ENCODE data around the gene SLC22A2. TPM values are rescaled to one million over a fixed set of nuclear protein-coding genes. Genes with fewer than 3 reads are reported as not detected.

SLC22A2 gene
- total RNA-seq, 1 experiment from 2014 or later = not detected

- DNase-seq = no peak
- Histone ChIP-seq H3K4me1 (no peaks in the 10 kb centered on the region), H3K36me3 (ENCODE audit: control insufficient read depth, insufficient read depth, low read length) (no peaks in the 10 kb centered on the region), H3K4me3 (ENCODE audit: low read depth, low read length) (no peak overlapping the region), H3K9me3 (peaks cover 17% of the 10 kb centered on the region; the same call in 1 of the 2 replicates), H3K27me3 (replicated peaks; ENCODE audit: control insufficient read depth, insufficient read depth, low read length) (no peaks in the 10 kb centered on the region)
- ChIA-PET CTCF (no interaction called here), POLR2A (no interaction called here)
- Mint-ChIP-seq H3K27ac (ENCODE audit: unreplicated experiment) (no peak overlapping the region), H3K27me3 (ENCODE audit: insufficient read depth, unreplicated experiment) (no peaks in the 10 kb centered on the region), H3K9me3 (ENCODE audit: unreplicated experiment) (peaks cover 20% of the 10 kb centered on the region), H3K4me3 (ENCODE audit: unreplicated experiment) (no peak overlapping the region), H3K36me3 (ENCODE audit: insufficient read depth, unreplicated experiment) (no peaks in the 10 kb centered on the region), H3K4me1 (ENCODE audit: low read depth, unreplicated experiment) (peaks cover 6% of the 10 kb centered on the region)
- TF ChIP-seq CTCF (IDR thresholded peaks at IDR 0.05; ENCODE audit: insufficient read depth in 1 of 2, low read depth in 1 of 2, low read length in 1 of 2, severe bottlenecking in 1 of 2, unreplicated experiment in 1 of 2) = no peak
- no TSS peak for BruUV-seq (replicated peaks)
- intact Hi-C loops (cut with micrococcal nuclease; ENCODE audit: unreplicated experiment) = no loop called here
Observed at GRCh38 chr6:160188773-160189172, 69.8 kb downstream of the SLC22A2 start.

DNA sequence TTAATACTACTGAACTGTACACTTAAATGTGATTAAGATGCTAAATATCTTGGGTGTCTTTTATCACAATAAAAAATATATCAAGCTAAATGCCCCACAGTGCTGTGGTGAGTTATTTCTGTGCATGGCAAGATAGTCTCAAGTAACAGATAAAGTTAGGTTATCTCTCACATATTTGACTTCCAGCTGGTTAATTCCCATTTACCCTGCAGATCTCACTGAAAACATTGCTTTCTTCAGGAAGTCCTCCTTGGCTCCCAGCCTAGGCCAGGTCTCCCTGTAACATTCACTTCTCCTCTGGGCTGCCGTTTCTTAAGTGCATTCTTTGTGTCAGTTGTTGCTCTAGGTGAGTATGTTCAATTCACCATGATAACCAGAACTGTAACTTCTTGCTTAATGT, 77.9 kb downstream of the SLC22A2 start:
- POLR2A ChIA-PET = no interaction called here
- DNase-seq = no peak
- Mint-ChIP-seq H3K27me3 (ENCODE audit: insufficient read depth, unreplicated experiment) (no peaks in the 10 kb centered on the region), H3K36me3 (ENCODE audit: insufficient read depth, unreplicated experiment) (no peaks in the 10 kb centered on the region), H3K9me3 (ENCODE audit: unreplicated experiment) (no peaks in the 10 kb centered on the region), H3K4me1 (ENCODE audit: low read depth, unreplicated experiment) (no peaks in the 10 kb centered on the region), H3K4me3 (ENCODE audit: unreplicated experiment) (no peak overlapping the region), H3K27ac (ENCODE audit: unreplicated experiment) (no peak overlapping the region)
- no TSS peak for BruUV-seq (replicated peaks)
- intact Hi-C loops (cut with micrococcal nuclease; ENCODE audit: unreplicated experiment) = no loop called here
- Histone ChIP-seq H3K4me1 (peaks cover 1% of the 10 kb centered on the region), H3K4me3 (ENCODE audit: low read depth, low read length) (no peak overlapping the region), H3K27me3 (replicated peaks; ENCODE audit: control insufficient read depth, insufficient read depth, low read length) (no peaks in the 10 kb centered on the region), H3K9me3 (no peaks in the 10 kb centered on the region), H3K36me3 (ENCODE audit: control insufficient read depth, insufficient read depth, low read length) (no peaks in the 10 kb centered on the region)
- TF ChIP-seq CTCF (IDR thresholded peaks at IDR 0.05; ENCODE audit: insufficient read depth in 1 of 2, low read depth in 1 of 2, low read length in 1 of 2, severe bottlenecking in 1 of 2, unreplicated experiment in 1 of 2) = no peak
- CTCF ChIA-PET = no interaction called here

DNA sequence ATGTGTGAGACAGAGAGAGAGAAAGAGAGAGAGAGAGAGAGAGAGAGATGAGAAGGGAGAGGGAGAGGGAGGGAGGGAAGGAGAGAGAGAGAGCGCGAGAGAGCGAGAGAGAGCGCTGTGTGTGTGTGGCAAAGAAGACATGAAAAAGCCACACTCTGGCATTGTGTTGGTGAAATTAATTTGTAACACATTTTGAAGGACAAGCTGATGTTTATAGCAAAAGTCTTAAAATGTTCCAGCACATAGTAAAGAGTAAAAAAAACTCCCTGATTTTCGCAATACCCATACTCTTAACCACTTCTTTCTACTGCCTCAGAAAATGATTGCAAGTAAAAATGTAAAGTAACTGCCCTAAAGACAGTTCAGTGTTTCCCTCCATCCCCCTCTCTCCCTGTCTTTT, 80.3 kb downstream of the SLC22A2 start:
- Mint-ChIP-seq H3K4me1 (ENCODE audit: low read depth, unreplicated experiment) (peaks cover 8% of the 10 kb centered on the region), H3K27ac (ENCODE audit: unreplicated experiment) (no peak overlapping the region), H3K27me3 (ENCODE audit: insufficient read depth, unreplicated experiment) (no peaks in the 10 kb centered on the region), H3K9me3 (ENCODE audit: unreplicated experiment) (no peaks in the 10 kb centered on the region), H3K4me3 (ENCODE audit: unreplicated experiment) (no peak overlapping the region), H3K36me3 (ENCODE audit: insufficient read depth, unreplicated experiment) (peaks cover 7% of the 10 kb centered on the region)
- H3K36me3 ChIP-seq (ENCODE audit: control insufficient read depth, insufficient read depth, low read length) = no peaks in the 10 kb centered on the region
- no peaks in the 10 kb centered on the region for H3K27me3 ChIP-seq (replicated peaks; ENCODE audit: control insufficient read depth, insufficient read depth, low read length)
- ChIA-PET CTCF (no interaction called here), POLR2A (no interaction called here)
- no peak for DNase-seq
- no peak overlapping the region for H3K4me3 ChIP-seq (ENCODE audit: low read depth, low read length)
- H3K9me3 ChIP-seq = no peaks in the 10 kb centered on the region
- BruUV-seq (replicated peaks) = no TSS peak
- intact Hi-C loops (cut with micrococcal nuclease; ENCODE audit: unreplicated experiment) = no loop called here
- peaks cover 22% of the 10 kb centered on the region for H3K4me1 ChIP-seq
- TF ChIP-seq CTCF (IDR thresholded peaks at IDR 0.05; ENCODE audit: insufficient read depth in 1 of 2, low read depth in 1 of 2, low read length in 1 of 2, severe bottlenecking in 1 of 2, unreplicated experiment in 1 of 2) = no peak

All from Caco-2 (cell line).